ENCODE data around the gene FRYL.

- TF ChIP-seq CTCF (IDR thresholded peaks at IDR 0.05) (no peak), POLR2A (IDR thresholded peaks at IDR 0.05) (no peak)
Measured at GRCh38 chr4:48449151-48449550, 330.9 kb downstream of the FRYL start.

Data from right lobe of liver (tissue), 4 donors.